A549 (cell line): ENCODE measurements around the gene CDYL. TPM values are rescaled to one million over a fixed set of nuclear protein-coding genes. Genes with fewer than 3 reads are reported as not detected.
"Not testable (repeated sequence)": the region's sequence is repeated elsewhere in the genome, so short reads cannot be mapped to it uniquely, and the experiment has no call there.

Experiments
- ATAC-seq, 2 experiments: fragments of 200-7000 bp in 1 of 2; fragments of >200 bp in 1 of 2; cut with Nextera tagmentation in 1 of 2; cut with Tn5 transposase in 1 of 2; 3 replicates each; pipeline versions ENCODE4 v1.8.0 to v1.9.1; 2018 to 2020; ENCODE audit warnings: mild to moderate bottlenecking in 1 of 2, moderate library complexity in 1 of 2
- CTCF ChIA-PET: fragments of 300-600 bp; sonication (Branson Sonifier 250); formaldehyde crosslinking; extraction: SDS; loops from one replicate; lab custom pipeline; 2021; ENCODE audit warnings: antibody characterized with exemption, inconsistent platforms; lab: Yijun Ruan, JAX
- POLR2A ChIA-PET: fragments of 350-600 bp; formaldehyde crosslinking; extraction: SDS; loops from one replicate; lab custom pipeline; 2021; ENCODE audit warnings: antibody characterized with exemption, inconsistent platforms; lab: Yijun Ruan, JAX
- DNase-seq, 2 experiments: peaks; one replicate each; pipeline versions ENCODE4 v3.0.0 to v3.0.0-alpha.2; 2011 to 2016; ENCODE audit warnings: low read depth in 1 of 2, low spot score in 1 of 2
- FAIRE-seq: peaks from 2 replicates; lab custom pipeline; 2011; peaks lifted over from hg19 to GRCh38; lab: Jason Lieb, UNC
- H3K27ac ChIP-seq, 2 experiments: fragments of >200 bp; sonication (Bioruptor Twin); formaldehyde crosslinking; 3 replicates each; pipeline ENCODE4 v1.5.1; 2016 to 2017
- H3K4me1 ChIP-seq: fragments of >200 bp; sonication (Bioruptor Twin); formaldehyde crosslinking; 3 replicates; pipeline ENCODE4 v1.6.1; 2016
- H3K4me2 ChIP-seq: fragments of >200 bp; sonication (Bioruptor Twin); formaldehyde crosslinking; 3 replicates; pipeline ENCODE4 v1.6.1; 2016
- H3K4me3 ChIP-seq: fragments of >200 bp; sonication (Bioruptor Twin); formaldehyde crosslinking; 3 replicates; pipeline ENCODE4 v1.5.1; 2016
- H3K9me3 ChIP-seq: fragments of >200 bp; sonication (Bioruptor Twin); formaldehyde crosslinking; 3 replicates; pipeline ENCODE4 v1.6.1; 2016
- BHLHE40 ChIP-seq: IDR thresholded peaks from 2 replicates; pipeline ENCODE4 v1.6.1; 2012; ENCODE audit warnings: low read depth, low read length, inconsistent platforms
- CBX8 ChIP-seq: fragments of 200-600 bp; sonication (generic); IDR thresholded peaks from 2 replicates; pipeline ENCODE4 v1.6.1; 2016
- CHD2 ChIP-seq: fragments of 150-350 bp; IDR thresholded peaks from 2 replicates; pipeline ENCODE4 v1.6.1; 2014; ENCODE audit warnings: low read length; ENCODE audit not compliant: partially characterized antibody
- CTCF ChIP-seq: fragments of >200 bp; sonication (Bioruptor Twin); formaldehyde crosslinking; IDR thresholded peaks from 3 replicates; pipeline ENCODE4 v1.5.1; 2016
- FOSB ChIP-seq: fragments of 250-450 bp; sonication (Bioruptor Pico); IDR thresholded peaks from 2 replicates; pipeline ENCODE4 v1.5.0; 2020; ENCODE audit warnings: mild to moderate bottlenecking, moderate library complexity
- HDAC2 ChIP-seq: fragments of 200-600 bp; sonication (generic); IDR thresholded peaks from 2 replicates; pipeline ENCODE4 v1.6.1; 2016
- HOXB5 ChIP-seq: fragments of 250-450 bp; sonication (Bioruptor Pico); IDR thresholded peaks from 2 replicates; pipeline ENCODE4 v1.5.0; 2020; ENCODE audit warnings: mild to moderate bottlenecking, moderate library complexity
- KDM5A ChIP-seq: fragments of 200-600 bp; sonication (generic); IDR thresholded peaks from 2 replicates; pipeline ENCODE4 v1.6.1; 2016; ENCODE audit warnings: antibody characterized with exemption, mild to moderate bottlenecking
- MAFK ChIP-seq: fragments of 450-650 bp; IDR thresholded peaks from 2 replicates; pipeline ENCODE4 v1.6.1; 2014; ENCODE audit not compliant: partially characterized antibody
- NFE2L2 ChIP-seq: fragments of 150-350 bp; conservative IDR thresholded peaks from 2 replicates; pipeline ENCODE4 v1.6.1; 2014; ENCODE audit warnings: low read length
- SREBF2 ChIP-seq: fragments of 450-650 bp; IDR thresholded peaks from 2 replicates; pipeline ENCODE4 v1.6.1; 2014; ENCODE audit warnings: mild to moderate bottlenecking, moderate library complexity
- TFCP2L1 ChIP-seq: fragments of 250-450 bp; sonication (Bioruptor Pico); IDR thresholded peaks from 2 replicates; pipeline ENCODE4 v1.5.0; 2021; ENCODE audit warnings: mild to moderate bottlenecking
- TP53 ChIP-seq: fragments of 250-450 bp; sonication (Bioruptor Pico); IDR thresholded peaks from 2 replicates; pipeline ENCODE4 v1.5.0; 2021; ENCODE audit warnings: mild to moderate bottlenecking, moderate library complexity
- ZFP36 ChIP-seq: fragments of 450-650 bp; IDR thresholded peaks from 2 replicates; pipeline ENCODE4 v1.6.1; 2014; ENCODE audit warnings: borderline replicate concordance; ENCODE audit not compliant: partially characterized antibody
- ZNF302 ChIP-seq: fragments of 250-450 bp; sonication (Bioruptor Pico); IDR thresholded peaks from 2 replicates; pipeline ENCODE4 v1.9.0; 2021; ENCODE audit warnings: inconsistent platforms, mild to moderate bottlenecking, moderate library complexity
- ZSCAN20 ChIP-seq: fragments of 250-450 bp; sonication (Bioruptor Pico); IDR thresholded peaks from 2 replicates; pipeline ENCODE4 v1.8.0; 2022; ENCODE audit warnings: mild to moderate bottlenecking, moderate library complexity
- WGBS: methylation state at CpG from one replicate; pipeline ENCODE4 v1.1.6; 2017; ENCODE audit errors: missing lambda C conversion rate; 5-methylcytosine and 5-hydroxymethylcytosine counted together
- polyA plus RNA-seq, 4 experiments: library from polyadenylated mRNA; depleted of rRNA in 3 of 4; stranded (reverse); fragments of >200 nt; fragmentation: RNase III in 1 of 4; extraction: RNeasy Plus Mini Kit Qiagen cat#74134 plus additional on column Dnase treatment in 1 of 4; gene quantifications; 2 replicates in 3 of 4; 3 replicates in 1 of 4; pipeline ENCODE4 v1.2.3, GENCODE V29; 2011 to 2017
- TF ChIP-seq, protein P1 (sequence below): IDR thresholded peaks from 2 replicates; pipeline ENCODE4 v1.6.1; 2012; ENCODE audit warnings: low read depth, borderline replicate concordance
- TF ChIP-seq, protein P2 (sequence below): fragments of 150-350 bp; IDR thresholded peaks from 2 replicates; pipeline ENCODE4 v1.6.1; 2014; ENCODE audit warnings: low read depth, mild to moderate bottlenecking, low read length
- TF ChIP-seq, protein P3 (sequence below): IDR thresholded peaks from 2 replicates; pipeline ENCODE4 v1.6.1; 2012

CDYL gene
- polyA plus RNA-seq, 2 of the 4 experiments (the other 2 are of a cell fraction), result 18.6 to 42.7 TPM

DNA sequence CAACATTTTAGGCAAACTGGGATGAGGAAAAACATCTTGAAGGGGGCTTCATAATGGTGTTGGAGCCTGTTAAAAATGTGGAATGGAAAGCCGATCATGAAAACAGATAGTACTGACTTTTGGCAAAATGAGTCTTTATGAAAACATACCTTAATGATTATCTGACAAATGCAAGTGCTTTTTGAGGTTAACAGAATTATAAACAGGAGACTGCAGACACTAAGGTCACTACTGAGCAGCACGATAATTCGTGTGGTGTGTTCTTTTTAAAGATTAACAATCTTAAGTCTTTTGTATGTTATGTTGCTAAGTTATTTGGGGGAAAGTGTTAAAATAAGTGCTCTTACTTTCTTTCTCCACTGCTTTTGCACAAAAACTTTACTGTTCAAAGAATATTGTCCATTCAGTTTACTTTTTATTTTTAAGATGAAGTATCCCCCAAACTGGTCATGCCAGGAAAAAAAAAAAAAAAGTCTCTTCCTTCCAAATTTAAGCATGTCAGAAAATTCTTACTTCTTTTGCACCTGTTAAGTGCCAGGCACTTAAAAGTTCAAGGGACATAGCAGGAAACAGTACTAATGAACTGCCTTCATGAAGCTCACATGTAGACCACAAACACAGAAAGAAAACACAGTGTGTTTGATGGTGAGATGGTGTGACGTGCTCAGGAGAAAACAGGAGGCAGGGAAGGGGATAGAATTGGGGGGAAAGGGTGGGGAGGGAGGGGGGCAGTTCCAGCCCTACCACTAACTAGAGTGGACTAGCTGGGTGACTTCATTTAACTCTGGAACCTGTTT lies 73.2 kb downstream of the CDYL start:
- POLR2A ChIA-PET, result no interaction called here
- WGBS, result 77% methylated on average over 4 of the region's 4 CpGs

GRCh38 chr6:4851035-4851434 lies 74.8 kb downstream of the CDYL start:
- TF ChIP-seq, protein P1, sequence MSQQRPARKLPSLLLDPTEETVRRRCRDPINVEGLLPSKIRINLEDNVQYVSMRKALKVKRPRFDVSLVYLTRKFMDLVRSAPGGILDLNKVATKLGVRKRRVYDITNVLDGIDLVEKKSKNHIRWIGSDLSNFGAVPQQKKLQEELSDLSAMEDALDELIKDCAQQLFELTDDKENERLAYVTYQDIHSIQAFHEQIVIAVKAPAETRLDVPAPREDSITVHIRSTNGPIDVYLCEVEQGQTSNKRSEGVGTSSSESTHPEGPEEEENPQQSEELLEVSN, result no peak
- no peak for TF ChIP-seq CTCF
- no peak for TF ChIP-seq BHLHE40
- no peak for TF ChIP-seq HOXB5 (CRISPR knock-in tag)
- TF ChIP-seq ZSCAN20, result no peak
- H3K9me3 ChIP-seq, result no peaks in the 10 kb centered on the region
- CTCF ChIA-PET, result no interaction called here
- H3K4me3 ChIP-seq, result no peak overlapping the region
- WGBS, result 86% methylated on average over 4 of the region's 4 CpGs
- POLR2A ChIA-PET, result no interaction called here
- no peak for FAIRE-seq
- no peak for ATAC-seq
- no peak for DNase-seq
- no peak overlapping the region for H3K27ac ChIP-seq
- H3K4me1 ChIP-seq, result peaks cover 27% of the 10 kb centered on the region
- no peak overlapping the region for H3K4me2 ChIP-seq

More for the DNA sequence above, 73.2 kb downstream of the CDYL start:
- no peak overlapping the region for H3K27ac ChIP-seq
- no peak overlapping the region; the same call in 2 of the 3 replicates for H3K4me2 ChIP-seq
- no peak for DNase-seq
- TF ChIP-seq KDM5A (no peak), CHD2 (no peak), NFE2L2 (no peak), CBX8 (no peak), SREBF2 (no peak), TP53 (CRISPR knock-in tag) (no peak), FOSB (CRISPR knock-in tag) (no peak), MAFK (no peak), HDAC2 (no peak), CTCF (no peak), ZFP36 (no peak), TFCP2L1 (CRISPR knock-in tag) (no peak), ZNF302 (no peak)
- TF ChIP-seq, protein P2, sequence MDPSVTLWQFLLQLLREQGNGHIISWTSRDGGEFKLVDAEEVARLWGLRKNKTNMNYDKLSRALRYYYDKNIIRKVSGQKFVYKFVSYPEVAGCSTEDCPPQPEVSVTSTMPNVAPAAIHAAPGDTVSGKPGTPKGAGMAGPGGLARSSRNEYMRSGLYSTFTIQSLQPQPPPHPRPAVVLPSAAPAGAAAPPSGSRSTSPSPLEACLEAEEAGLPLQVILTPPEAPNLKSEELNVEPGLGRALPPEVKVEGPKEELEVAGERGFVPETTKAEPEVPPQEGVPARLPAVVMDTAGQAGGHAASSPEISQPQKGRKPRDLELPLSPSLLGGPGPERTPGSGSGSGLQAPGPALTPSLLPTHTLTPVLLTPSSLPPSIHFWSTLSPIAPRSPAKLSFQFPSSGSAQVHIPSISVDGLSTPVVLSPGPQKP, result no peak
- TF ChIP-seq, protein P3, sequence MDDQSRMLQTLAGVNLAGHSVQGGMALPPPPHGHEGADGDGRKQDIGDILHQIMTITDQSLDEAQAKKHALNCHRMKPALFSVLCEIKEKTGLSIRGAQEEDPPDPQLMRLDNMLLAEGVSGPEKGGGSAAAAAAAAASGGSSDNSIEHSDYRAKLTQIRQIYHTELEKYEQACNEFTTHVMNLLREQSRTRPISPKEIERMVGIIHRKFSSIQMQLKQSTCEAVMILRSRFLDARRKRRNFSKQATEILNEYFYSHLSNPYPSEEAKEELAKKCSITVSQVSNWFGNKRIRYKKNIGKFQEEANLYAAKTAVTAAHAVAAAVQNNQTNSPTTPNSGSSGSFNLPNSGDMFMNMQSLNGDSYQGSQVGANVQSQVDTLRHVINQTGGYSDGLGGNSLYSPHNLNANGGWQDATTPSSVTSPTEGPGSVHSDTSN, result no peak
- no peak overlapping the region for H3K4me3 ChIP-seq
- ATAC-seq, result no peak
- peaks cover 25% of the 10 kb centered on the region for H3K4me1 ChIP-seq
- FAIRE-seq, result no peak
- CTCF ChIA-PET, result interaction anchor here (0.6 to 1.9 kb wide), 7 partner anchors 22 to 550 kb away, joined by 3 to 4 read pairs (median 3); no protein-coding TSS in a partner anchor
- H3K9me3 ChIP-seq, result peaks cover 1% of the 10 kb centered on the region; the same call in 2 of the 3 replicates

GRCh38 chr6:4852186-4852585 lies 76.0 kb downstream of the CDYL start:
- whole genome bisulfite sequencing, result 100% methylated on average over 1 of the region's 1 CpG
- DNase-seq, H3K9me3 ChIP-seq, H3K27ac ChIP-seq, H3K4me3 ChIP-seq, POLR2A ChIA-PET, H3K4me2 ChIP-seq, CTCF ChIA-PET, ATAC-seq, FAIRE-seq: not testable (repeated sequence)
- peaks cover 27% of the 10 kb centered on the region for H3K4me1 ChIP-seq
